Renal cortex interstitium (tissue), 11 donors: ENCODE data around the gene SLC35F4. TPM values are rescaled to one million over a fixed set of nuclear protein-coding genes. Genes with fewer than 3 reads are reported as not detected.
"Not testable (repeated sequence)": the region's sequence is repeated elsewhere in the genome, so short reads cannot be mapped to it uniquely, and the experiment has no call there.

Source experiments
- DNase-seq, 11 donors: peaks; one replicate each; pipeline ENCODE4 v3.0.0-alpha.2; 2013; ENCODE audit warnings: low read depth in 9 of 11, low spot score in 4 of 11; ENCODE audit errors: extremely low read depth in 1 of 11
- polyA plus RNA-seq, 3 donors: library from polyadenylated mRNA; unstranded; fragments of 120-200 nt; gene quantifications; one replicate each; pipeline ENCODE4 v1.2.1, GENCODE V29; 2013; ENCODE audit not compliant: insufficient read length in 3 of 3

Gene SLC35F4
- polyA plus RNA-seq, 3 donors = 2.4 to 4.0 (median 3.4) TPM

- DNase-seq = not testable (repeated sequence)
These were observed 10.2 kb downstream of the SLC35F4 start for GRCh38 chr14:57855666-57856065.

- no peak for DNase-seq
These were observed 11.3 kb downstream of the SLC35F4 start for GRCh38 chr14:57854571-57854970.

GRCh38 chr14:57851354-57851753, 14.5 kb downstream of the SLC35F4 start:
- no peak for DNase-seq

GRCh38 chr14:57848786-57849185, 17.1 kb downstream of the SLC35F4 start:
- DNase-seq = no peak

GRCh38 chr14:57848353-57848752, 17.5 kb downstream of the SLC35F4 start:
- DNase-seq = no peak

- DNase-seq = no peak
These were observed 18.2 kb downstream of the SLC35F4 start for GRCh38 chr14:57847706-57848105.

- DNase-seq = no peak
These were observed 18.8 kb downstream of the SLC35F4 start for GRCh38 chr14:57847096-57847495.

- no peak for DNase-seq
These were observed 19.3 kb downstream of the SLC35F4 start for GRCh38 chr14:57846596-57846995.

- no peak for DNase-seq
These were observed 19.9 kb downstream of the SLC35F4 start for GRCh38 chr14:57845802-57846531.

- no peak for DNase-seq
These were observed 20.6 kb downstream of the SLC35F4 start for GRCh38 chr14:57845316-57845715.

GRCh38 chr14:57837267-57837666, 28.6 kb downstream of the SLC35F4 start:
- no peak for DNase-seq

GRCh38 chr14:57835766-57836165, 30.1 kb downstream of the SLC35F4 start:
- no peak for DNase-seq

GRCh38 chr14:57834961-57835360, 30.9 kb downstream of the SLC35F4 start:
- DNase-seq = no peak

GRCh38 chr14:57834001-57834598, 31.8 kb downstream of the SLC35F4 start:
- no peak for DNase-seq

- DNase-seq = no peak
These were observed 32.6 kb downstream of the SLC35F4 start for GRCh38 chr14:57833323-57833722.

- DNase-seq = peak in 5 of 11 donors; percentile 18 to 38 (median 20)
These were observed 33.9 kb downstream of the SLC35F4 start for GRCh38 chr14:57831981-57832380.

- DNase-seq = no peak
These were observed 37.2 kb downstream of the SLC35F4 start for GRCh38 chr14:57828713-57829112.

GRCh38 chr14:57823015-57823660, 42.8 kb downstream of the SLC35F4 start:
- DNase-seq = no peak

GRCh38 chr14:57822081-57822480, 43.8 kb downstream of the SLC35F4 start:
- no peak for DNase-seq

GRCh38 chr14:57820581-57820980, 45.3 kb downstream of the SLC35F4 start:
- no peak for DNase-seq
